Measurements from ENCODE around the gene NPR2.
A peak's percentile ranks its signal among the peaks of the same experiment; 100 is the strongest.

Gene NPR2

DNA sequence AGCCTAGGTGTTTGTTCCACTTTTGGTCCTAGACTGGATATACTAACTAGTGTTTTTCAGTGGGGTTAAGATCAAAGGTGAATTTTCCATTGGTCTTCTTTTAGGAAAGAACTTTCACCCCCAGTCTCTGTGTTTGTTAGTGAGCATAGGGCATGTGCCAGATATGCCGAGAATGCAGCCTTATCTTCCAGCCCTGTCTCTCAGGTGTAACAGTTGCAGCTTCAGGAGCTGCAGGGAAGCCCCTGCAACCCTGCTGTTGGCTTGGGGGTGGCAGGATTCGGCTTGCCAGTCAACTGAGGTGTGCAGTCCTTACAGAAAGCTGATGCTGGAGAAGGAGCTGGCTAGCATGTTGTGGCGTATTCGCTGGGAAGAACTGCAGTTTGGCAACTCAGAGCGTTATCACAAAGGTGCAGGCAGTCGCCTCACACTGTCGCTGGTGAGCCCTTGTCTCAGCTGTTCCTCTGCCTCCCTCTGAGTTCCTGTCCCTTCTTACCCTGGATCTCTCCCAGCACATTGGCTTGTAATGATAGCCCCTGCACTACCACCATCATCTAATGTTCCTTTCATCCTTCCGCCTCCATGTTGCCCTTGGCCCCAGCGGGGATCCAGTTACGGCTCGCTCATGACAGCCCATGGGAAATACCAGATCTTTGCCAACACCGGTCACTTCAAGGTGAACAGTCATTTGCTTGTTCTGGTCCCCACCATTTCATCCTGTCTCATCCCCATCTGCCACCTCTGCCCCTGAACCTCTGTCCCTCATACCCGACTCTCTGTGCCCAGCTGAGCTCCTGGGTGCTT lies 10.1 kb downstream of the NPR2 start:
- DNase-seq: no peak

DNA sequence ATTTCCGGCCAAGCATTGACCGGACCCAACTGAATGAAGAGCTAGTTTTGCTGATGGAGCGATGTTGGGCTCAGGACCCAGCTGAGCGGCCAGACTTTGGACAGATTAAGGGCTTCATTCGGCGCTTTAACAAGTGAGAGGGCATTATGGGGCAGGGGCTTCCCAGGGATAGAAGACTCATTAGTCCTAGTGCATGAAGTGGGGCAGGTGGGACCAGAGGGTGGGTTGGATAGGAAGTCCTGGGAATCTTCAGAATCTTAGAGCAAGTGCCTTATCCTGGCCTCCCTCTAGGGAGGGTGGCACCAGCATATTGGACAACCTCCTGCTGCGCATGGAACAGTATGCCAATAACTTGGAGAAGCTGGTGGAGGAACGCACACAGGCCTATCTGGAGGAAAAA lies 14.7 kb downstream of the NPR2 start:
- no peak for DNase-seq

DNA sequence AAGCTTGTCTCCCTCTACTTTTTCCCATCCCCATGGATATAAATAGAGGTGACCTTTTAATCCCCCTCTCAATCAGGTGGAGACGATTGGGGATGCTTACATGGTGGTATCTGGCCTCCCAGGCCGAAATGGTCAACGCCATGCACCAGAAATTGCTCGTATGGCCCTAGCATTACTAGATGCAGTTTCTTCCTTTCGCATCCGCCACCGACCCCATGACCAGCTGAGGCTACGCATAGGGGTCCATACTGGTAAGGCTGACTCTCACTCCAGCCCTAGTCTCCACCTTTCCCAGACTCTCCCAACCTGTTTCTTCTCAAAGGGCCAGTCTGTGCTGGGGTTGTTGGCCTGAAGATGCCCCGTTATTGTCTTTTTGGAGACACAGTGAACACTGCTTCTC lies 17.0 kb downstream of the NPR2 start:
- DNase-seq: no peak

DNA sequence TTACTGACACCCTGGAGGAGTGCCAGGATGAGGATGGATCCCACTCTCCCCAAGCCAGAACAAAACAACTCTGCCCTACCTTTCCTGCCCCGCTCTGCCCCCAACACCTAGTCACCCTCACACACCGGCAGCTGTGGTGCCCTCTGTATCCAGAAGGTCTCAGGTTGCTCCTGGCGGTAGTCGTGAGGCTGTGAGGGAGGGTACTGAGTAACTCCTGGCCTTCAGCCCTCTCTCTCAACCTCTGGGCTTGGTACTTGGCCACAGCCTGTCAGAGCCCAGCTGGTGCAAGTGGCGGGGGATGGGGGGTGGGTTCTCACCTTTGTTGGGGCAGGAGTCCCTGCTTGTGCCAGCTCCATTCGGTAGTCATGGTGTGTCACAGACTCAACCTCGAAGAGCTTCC lies 18.7 kb downstream of the NPR2 start:
- no peak for DNase-seq

DNA sequence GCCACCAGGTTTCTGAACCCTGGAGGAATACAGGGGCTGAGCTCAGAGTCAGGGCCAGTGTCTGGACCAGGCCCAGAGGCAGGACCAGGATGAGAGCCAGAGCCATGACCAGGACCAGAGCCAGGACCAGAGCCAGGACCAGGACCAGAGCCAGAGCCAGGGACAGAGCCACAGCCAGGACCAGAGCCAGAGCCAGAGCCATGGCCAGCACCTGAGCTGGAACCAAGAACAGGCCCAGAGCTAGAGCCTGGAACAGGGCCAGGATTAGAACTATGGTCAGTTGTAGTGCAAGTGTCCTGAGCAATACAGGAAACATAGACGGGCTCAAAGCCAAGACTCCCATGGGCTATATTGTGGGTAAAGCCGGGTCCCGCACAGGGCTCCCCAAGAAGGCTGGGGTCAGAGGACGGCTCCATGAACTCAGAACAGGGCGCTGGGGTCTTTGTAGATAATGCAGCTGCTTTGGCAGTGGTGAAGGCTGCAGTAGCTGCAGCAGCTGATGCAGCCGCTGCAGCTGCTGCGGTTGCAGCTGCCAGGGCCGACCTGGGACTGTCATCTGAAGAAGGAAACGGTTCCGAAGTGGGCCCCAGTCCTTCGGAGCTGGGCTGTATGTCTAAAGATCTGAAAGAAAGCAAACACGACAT lies 20.1 kb downstream of the NPR2 start:
- DNase-seq: no peak

DNA sequence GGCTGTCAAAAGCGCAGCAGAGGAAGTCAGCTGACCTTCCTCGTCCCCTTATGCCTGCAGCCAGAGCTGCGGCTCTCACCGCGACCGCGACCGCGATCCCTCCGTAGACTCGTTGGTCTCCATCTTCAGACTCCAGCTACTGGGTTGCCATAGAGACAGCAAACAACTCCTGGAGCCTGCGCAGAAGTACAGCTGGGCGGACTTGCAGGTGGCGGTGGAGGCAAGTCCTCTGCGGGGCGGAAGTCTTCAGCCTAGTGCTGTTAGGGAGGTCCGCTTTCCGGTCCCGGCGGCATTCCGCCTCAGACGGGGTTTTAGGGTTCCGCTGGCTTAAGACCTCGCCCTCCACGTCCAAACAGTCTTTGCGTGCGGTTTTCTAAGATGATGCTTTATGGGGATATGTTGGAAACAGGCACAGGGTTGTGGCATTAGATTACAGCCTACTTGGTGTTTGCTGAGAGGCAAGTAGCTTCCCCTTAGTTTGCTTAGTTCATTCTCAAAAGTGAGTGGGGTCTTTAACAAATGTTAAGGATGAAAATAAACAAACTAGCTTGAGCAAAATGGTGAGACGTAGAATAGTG lies 20.7 kb downstream of the NPR2 start, which contains the start of gene SPAG8:
Gene SPAG8 (minus strand): TSS at position 238 of the 578 bp plus-strand sequence. CDS start 115 bp downstream, at position 123.
- peak; percentile 98 for DNase-seq

DNA sequence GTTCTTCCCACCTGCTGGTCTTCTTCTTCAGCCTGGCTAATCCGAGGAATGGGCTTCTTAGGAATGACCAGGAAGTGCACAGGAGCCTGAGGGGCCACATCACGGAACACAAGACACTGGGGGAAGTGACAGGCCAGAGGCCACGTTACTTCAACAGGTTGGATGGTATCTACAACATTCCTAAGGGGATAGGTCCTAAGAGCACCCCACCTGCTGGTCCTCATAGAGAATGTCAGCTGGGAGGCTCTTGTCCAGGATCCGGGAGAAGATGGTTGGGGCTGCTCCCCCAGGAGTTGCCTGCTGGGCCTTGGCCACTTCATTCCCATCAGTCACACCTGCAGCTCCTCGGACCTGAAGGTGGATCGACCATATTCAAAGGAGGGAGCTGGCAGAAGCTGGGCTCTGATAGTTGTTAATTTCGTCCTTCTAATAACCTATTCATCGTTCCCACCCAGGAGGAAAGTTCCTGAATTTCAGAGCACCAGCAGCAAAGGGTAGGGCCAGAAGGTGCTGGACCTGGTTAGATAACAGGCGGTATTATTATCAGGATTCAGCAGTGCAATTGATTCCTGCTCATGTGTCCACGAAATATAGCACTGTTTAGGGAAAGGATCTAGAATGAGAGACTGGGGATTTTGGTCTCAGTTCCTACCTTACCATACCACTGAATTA lies 22.2 kb downstream of the NPR2 start:
- peak; percentile 62 for DNase-seq

DNA sequence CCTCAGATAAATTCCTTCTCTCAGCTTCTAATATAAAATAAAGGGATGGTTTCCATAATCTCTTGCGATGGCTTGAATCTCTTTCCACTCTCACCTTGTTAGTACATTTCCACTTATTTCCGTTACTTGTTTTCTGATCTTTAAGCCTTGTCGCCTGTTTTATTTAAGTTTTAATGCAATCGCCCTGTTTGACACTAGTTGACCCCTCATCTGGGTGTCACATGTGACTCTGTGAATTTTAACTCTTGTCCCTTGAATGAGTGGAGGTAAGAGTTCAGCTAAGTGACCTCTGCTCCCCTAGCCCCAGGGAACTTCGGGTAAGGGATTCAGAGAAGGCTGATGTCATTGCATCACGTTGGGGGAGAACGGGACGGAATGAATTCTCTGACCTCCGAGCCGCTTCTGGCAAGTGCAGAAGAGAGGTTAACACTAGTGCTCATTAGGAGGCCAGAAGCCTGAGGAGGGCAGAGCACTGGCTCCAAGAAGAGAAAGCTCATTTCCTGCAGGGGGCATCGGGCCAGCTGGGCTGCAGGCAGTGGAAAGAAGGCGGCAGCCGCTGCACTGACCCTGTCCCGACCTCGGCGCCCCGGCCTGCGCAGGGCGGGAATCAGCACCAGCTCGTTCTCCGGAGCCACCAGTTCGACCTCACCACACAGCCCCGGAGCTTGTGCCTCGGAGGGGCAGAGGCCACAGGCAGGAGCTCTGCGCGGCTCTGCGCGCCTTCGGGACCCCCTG lies 22.9 kb downstream of the NPR2 start:
- peak; percentile 80 for DNase-seq

DNA sequence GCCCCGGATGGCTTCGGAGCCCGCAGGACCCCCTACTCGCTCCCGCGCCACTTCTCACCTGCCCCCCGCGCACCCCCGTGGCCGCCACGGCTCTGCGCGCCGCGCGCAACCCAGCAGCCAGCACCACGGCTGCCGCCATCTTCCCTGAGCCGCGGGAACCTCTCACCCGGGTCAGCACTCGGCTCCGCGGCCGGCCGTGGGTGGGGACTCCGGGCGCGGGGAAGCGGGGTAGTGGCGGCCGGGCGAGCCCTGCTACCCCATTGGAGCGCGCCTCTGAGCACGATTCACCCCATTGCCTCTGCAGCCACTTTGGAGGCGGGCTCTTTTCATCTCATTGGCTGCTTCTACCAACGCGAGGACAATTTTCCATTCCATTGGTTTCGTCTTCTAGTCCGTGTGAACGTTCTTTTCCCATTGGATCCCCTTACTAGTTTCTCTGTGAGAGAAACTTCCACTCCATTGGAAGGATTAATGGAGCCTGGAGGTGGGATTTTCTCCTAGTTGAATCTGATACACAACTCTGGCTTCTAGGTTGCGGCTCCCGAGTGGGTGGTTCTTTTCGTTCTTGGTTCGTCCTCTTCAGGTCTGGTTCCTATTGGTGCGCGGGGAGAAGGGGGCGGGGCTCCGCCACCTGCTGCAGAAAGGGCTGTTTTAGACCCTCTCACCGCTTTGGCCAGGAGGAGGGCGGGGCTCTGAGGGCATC lies 23.6 kb downstream of the NPR2 start, which contains the start of gene HINT2:
Gene HINT2 (minus strand): TSS at position 202 of the 703 bp plus-strand sequence. CDS start 63 bp downstream, at position 139.
- peak; percentile 100 for DNase-seq

DNA sequence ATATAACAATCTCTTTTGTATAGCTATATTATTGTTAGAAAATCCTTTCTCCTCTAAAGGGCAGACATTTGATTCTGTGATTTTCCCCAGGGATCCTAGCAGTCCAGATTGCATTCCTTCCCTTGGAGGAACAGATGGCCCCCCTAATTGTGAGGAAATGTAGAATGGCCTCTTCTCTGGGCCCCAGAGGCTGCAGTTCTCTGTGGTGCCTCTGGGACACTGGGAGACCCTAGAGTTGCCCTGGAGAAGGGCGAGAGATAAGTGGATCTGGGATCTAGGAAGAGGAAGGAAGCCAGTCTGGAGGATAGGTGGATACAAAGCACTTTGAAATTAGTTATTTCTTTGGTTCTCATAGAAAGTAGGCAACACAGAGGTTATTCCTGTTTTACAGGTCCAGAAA lies 25.3 kb downstream of the NPR2 start:
- DNase-seq: no peak

DNA sequence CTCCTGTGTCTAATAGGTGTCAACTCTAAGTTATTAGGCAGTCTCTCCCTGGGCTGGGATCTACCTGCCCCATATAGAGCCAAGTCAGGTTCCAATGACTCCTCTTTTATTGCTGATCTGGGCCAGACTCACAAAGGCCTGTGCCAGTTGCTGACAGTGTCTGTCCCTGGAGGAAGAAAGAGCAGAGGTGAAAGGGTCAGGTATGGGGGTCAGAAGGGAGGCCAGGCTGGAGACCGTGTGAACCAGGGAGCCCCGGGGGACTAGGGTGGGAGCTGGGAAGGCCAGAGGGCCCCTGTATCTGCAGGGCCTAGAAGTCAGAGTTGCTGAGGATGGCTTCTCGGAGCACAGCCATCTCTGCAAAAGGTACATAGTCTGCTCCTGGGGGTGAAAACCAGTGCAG lies 26.9 kb downstream of the NPR2 start:
- no peak for DNase-seq

DNA sequence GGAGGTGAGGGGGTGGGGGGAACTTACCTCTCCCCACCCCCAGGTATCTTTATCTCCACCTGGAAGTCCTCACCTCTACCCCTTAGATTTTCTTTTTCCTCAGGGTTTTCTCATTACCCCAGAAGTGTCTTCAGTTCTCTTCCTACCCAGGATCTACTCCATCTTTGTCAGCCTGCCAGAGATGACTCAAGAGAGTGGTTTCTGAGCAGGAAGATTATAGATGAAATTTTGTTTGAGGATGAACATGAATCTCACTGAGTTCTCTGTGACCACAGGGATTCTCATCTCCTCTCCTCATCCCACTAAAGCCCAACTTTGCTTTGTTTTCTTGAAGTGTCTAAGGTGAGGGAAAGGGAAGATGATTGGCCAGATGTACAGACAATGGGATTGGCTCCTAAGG lies 28.7 kb downstream of the NPR2 start:
- peak; percentile 22 for DNase-seq

DNA sequence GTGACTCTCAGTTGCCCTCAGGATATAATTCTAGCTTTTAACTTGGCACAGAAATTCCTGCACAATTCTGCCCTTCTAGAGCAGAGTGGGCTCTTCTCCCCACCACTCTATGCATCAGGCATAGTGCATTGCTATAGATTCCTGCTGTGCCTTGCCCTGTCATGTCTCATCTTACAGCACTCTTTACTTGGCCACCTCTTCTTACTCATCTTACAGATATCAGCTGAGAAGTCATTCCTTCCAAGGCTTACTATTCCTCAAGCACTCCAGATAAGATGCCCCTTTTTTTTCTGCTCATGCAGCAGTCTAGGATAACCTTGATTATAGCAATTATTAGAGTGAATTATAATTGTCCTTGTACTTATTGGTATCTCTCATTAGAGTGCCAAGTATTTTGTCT lies 31.5 kb downstream of the NPR2 start:
- DNase-seq: no peak

DNA sequence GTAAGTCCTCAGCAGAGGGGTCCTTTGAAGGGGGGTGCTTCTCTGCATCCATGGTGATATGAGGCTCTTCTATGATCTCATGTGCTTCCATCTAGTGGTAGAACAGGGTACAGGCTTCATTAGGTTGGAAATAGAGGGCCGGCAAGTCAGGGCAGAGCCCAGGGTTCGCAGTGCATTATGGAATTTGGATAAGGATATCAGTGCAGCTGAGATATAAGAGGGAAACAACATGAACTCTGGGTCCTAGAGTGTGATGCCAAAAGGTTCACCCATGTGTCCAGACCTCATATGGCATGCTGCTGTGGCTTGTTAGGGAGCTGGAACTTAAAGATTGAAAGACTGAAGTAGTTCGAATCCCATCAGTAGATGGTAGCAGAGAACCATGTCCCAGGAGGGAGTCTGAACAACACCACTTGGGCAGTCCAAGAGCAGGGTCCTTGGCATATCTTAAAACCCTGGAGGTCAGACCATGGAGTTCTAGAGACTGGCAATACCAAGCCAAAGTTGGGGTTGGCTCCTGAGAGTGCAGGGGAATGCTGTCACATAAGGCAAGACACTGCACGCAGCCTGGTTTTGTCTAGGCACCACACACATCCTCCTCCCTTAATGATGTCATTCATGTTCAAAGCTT lies 34.8 kb downstream of the NPR2 start:
- DNase-seq: peak; percentile 89

DNA sequence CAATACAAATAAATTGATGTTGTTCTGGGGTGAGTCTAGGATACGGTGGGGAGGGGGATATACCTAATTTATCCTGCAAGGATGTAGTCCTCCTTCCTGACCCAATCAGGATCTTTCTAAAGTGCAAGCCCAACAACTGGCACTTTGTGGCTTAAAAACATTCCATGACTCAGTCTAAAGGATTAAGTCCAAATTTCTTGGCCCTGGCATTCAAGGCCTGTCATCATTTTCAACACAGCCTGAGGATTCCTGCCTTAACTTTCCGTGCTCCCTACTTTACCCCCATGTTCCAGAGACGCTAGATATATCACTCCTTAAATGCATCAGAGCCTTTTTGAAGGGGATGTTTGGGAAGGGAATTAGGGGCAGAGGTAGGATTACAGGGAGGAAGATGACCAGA lies 36.1 kb downstream of the NPR2 start:
- no peak for DNase-seq

DNA sequence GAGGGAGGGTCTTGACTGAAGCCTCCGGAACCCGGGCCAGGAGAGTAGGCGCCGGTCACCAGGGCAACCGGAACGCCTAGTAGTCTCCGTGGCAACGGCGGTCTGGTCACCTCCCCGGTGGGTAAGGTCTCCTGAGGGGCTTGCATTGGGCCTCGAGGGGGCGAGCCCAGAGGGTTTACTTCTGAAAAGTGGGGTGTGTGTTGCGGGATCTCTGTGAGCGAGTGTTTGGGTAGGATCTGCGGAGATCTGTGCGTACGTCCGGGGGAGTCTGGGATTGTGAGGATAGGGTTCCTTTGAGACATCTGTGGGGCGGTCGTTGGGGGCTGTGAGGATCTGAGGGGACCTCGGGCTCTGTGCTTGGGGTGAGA lies 37.3 kb downstream of the NPR2 start, which contains the start of gene FAM221B:
Gene FAM221B (minus strand): TSS at position 17 of the 368 bp plus-strand sequence. CDS start 2,571 bp downstream, outside the sequence.
- DNase-seq: peak; percentile 22

DNA sequence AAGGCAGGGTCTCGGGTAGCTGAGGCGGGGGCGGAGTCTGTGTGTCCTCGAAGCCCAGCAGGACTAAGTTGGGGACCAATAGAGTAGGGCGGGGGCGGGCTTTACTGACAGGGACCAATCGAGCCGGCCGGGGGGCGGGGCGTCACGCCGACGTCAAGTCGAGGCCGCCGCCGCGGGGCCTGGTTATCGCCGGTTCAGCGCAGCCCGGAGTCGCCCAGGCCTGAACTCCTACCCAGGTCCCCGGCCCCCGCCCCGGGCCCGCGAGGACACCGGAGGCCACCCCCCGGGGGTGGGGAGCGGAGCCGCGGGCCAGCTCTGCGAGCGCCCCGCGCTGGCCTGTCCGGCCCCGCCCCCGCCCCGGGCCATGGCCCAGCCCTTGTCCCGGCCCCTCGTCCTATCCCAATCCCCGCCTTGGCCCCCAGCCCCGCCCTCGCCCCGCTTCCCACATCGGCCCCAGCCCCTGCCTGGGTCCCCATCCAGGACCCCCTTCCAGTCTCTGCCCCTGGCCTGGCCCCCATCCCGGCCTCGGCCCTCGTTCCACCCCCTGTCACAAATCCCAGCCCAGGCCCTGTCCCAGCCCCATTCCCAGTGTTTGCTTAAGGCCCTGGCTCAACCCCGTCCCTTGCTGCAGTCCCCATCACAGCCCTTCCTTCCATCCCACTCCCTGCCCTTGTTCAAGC lies 37.8 kb downstream of the NPR2 start, which contains the start of gene TMEM8B:
Gene TMEM8B (plus strand): TSS at position 145 of the 680 bp plus-strand sequence. CDS start 220 bp downstream, at position 365.
- peak; percentile 98 for DNase-seq

DNA sequence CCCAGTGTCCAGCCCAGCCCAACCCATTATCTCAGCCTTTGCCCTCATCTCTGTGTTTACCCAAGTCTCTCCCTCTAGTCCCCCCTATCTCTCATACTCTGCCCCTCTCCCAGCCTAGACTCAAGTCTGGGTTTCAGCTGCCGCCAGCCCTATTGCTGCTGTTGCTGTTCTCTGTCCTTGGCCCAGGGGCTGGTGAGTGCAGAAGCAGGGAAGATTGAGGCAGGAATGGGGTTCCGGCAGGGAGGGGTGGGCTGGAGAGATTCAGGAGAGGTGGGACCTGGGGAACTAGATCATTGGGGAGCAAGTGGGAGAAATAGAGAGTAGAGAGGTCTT lies 38.3 kb downstream of the NPR2 start:
- no peak for DNase-seq

DNA sequence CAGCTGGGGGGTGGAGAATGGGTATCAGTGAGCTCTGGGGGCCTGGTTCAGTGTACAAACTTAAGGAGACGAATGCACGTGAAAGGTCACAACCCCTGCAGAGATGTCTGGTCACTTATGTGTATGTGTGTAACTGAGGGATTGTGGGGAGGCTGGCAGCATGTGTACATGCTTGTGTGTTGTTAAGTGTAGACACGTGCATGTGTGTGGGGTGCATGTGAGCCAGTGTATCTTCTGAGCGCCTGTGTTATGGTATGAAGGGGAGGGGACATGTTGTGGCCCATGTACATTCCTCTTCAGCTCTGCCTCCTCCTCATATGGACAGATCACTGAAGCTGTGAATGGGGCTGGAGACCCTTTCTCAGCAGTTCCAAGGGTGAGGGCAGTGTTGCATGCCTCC lies 39.6 kb downstream of the NPR2 start:
- DNase-seq: no peak

DNA sequence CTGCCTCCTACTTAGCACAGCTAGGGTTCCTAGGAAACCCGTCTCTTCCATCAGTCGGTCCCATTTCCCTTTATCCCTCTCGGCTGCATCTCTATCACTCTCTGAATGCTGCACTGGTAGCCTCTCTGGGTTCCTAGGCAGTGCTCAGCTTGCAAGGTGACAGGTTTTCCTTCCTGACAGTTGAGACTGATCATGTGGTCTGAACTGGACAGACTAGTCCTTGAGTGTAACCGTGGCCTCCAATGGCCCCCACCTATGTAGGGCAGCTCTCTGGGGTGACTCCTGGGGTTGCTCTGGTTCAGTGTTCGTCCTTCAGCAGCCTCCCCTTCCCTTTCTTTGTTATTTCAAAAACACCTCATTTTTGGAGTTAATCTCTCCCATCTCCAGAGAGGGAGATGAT lies 41.4 kb downstream of the NPR2 start:
- DNase-seq: no peak

Measured in hematopoietic multipotent progenitor cell treated with erythropoietin and hydrocortisone succinate and interleukin-3 and kit ligand, for 6 days (in vitro differentiated cells).